Hematopoietic multipotent progenitor cell treated with erythropoietin and hydrocortisone succinate and interleukin-3 and kit ligand, for 8 days (in vitro differentiated cells): Measurements from ENCODE around the gene HEPN1.

Experiments
- DNase-seq: peaks from one replicate; pipeline ENCODE4 v3.0.0-alpha.2; 2015

Gene HEPN1

GRCh38 chr11:124886476-124886875, 32.6 kb upstream of the HEPN1 start:
- no peak for DNase-seq

GRCh38 chr11:124886978-124887666, 31.9 kb upstream of the HEPN1 start:
- DNase-seq: no peak

DNA sequence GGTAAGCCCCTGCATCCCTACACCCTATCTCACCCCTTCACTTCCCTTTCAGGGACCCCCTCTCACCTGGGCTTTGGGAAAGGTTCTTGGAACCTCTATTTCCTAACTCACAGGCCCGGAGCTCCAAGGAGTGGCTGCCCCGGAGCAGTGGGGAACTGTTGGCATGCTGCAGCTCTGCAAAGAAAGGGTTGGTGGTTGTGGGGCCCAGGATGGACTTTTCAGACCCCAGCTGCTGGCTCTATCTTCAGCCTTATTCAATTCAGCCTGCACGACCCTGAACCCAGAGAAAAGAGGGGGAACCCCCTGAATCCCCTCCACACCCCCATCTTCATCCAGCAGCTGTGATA, 31.4 kb upstream of the HEPN1 start:
- no peak for DNase-seq

- no peak for DNase-seq
These were observed 29.6 kb upstream of the HEPN1 start for GRCh38 chr11:124889191-124890091.

- no peak for DNase-seq
These were observed 28.9 kb upstream of the HEPN1 start for GRCh38 chr11:124890151-124890550.

GRCh38 chr11:124890683-124891372, 28.2 kb upstream of the HEPN1 start:
- no peak for DNase-seq

GRCh38 chr11:124891373-124891861, 27.6 kb upstream of the HEPN1 start:
- no peak for DNase-seq

GRCh38 chr11:124892146-124892545, 26.9 kb upstream of the HEPN1 start:
- no peak for DNase-seq

- DNase-seq: no peak
These were observed 26.1 kb upstream of the HEPN1 start for GRCh38 chr11:124892750-124893454.

GRCh38 chr11:124893781-124894401, 25.2 kb upstream of the HEPN1 start:
- DNase-seq: no peak

DNA sequence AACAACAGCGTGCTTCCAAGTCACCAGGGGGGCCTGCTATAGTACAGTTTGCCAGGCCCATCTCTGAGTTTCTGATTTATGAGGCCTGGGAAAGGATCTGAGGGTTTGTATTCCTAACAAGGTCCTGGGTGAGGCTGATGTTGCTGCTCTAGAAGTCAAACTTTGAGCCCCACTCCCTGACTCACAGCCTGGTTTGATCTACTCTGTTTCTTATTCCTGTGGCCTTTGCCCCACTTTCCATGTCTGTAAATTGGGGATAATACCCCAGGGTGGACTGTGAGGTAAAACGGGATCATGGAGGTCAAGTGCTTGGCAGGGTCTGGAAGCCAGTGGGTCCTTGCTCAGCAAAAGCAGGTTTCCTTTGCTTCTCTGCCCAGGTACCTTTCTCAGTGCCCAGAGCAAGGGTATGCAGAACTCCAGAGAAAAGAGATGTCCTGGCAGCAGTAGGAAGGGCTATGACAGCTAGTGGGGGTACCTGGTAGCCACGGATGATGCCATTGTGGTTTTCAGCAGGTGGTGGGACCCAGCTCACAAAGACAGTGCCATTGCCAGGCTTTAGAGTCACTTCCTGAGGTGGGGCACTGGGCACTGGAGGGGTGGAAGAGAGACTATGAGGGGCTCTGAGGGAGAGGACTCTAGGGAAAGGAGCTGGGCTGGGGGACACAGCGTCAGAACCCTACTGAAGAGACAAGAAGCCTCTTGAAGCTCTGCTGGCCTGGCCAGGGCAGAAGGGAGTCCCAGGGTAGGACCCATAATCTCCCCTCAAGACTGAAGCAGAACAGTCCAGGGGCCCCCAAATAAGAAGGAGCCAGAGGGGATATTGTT, 24.2 kb upstream of the HEPN1 start:
- DNase-seq: no peak

- no peak for DNase-seq
These were observed 23.5 kb upstream of the HEPN1 start for GRCh38 chr11:124895471-124895971.

DNA sequence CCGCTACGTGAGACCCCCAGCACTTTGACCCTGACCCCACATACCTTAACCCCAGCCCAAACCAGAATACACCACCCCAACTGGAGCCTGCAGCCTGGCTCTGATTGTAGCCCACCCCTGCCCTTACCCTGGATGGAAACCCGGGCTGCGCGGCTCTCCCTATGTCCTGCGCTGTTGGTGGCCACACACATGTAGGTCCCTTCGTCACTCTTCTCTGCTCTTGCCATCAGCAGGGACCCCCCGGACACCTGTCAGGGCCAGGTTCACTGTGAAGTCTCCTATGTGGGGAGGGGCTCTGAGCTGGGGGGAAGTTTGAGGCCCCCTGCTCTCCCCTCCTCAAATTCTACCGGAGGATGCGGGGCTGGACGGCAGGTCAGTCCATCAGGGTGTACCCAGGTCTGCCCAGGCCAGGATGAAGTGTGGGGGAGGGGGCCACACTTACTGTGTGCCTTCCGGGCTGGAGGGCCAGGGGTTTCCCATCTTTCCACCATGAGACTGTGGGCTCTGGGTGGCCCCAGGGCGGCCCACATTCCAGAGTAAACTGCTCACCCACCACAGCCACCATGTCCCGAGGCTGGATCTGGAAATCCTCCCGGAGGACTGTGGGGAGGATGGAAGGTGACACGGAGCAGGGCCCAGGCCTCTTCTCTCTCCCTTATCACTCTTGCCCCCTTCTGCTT, 22.8 kb upstream of the HEPN1 start:
- DNase-seq: no peak

DNA sequence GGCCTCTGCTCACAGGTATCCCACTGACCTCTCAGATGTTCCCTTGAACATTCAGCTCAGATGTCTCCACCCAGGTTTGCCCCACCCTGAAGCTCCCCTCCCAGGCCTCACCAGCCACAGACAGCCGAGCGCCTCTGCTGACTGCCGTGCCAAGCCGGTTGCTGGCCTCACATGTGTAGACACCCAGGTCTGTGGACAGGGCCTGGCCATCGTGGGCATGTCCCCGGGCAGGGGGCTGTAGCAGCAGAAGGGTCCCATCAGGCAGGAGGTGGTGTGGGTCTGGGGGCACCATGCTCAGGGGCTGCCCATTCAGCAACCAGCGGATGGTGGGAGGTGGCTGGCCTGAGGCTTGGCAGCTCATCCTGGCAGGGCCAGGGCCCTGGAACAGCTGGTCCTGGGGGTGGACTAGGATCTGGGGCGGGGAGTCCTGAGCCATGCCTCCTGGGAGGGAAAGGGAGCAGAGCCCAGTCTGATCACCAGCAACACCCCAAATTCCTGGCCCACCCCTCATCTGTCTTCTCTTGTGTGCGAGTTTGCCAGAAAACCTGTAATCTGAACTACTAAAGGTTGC, 22.1 kb upstream of the HEPN1 start:
- DNase-seq: no peak

GRCh38 chr11:124897674-124898262, 21.3 kb upstream of the HEPN1 start, which contains the start of gene ROBO4:
ROBO4 (minus strand) TSS chr11:124897865; CDS start chr11:124897795, 70 bp downstream.
- DNase-seq: no peak

GRCh38 chr11:124898263-124898680, 20.8 kb upstream of the HEPN1 start:
- no peak for DNase-seq

- no peak for DNase-seq
These were observed 20.3 kb upstream of the HEPN1 start for GRCh38 chr11:124898711-124899110.

DNA sequence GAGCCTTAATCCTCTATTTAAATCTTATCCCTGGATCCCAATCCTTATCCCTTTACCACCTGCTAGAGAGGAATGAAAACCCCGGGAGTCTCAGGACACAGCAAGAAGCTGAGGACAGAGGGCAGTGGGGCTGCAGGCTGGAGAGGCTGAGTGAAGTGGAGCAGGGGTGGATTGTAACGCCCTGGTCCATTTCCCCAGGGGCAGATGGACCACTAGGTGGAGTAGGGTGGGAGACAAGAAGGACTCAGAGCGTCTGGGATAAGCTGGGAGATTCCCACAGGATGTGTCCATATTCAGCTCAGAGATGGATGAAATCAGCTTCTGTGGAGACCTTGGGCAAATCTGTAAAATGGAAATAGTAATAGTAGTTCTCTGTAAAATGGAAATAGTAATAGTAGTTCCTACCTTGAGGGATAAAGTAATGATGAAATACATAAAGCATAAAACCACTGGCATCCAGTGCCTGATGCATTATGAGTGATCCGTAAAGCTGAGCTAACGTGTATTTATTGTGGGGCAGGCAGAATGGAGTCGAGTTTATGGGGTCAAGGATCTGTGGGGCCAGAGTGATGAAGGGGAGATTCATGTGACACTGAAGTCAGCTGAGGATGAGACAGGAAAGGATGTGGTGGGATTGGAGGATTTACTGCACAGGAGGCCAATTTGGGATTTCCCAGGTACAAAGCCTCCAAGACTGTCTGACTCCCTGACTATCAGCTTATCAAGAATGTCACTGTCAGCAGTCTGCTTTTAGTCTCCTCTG, 19.5 kb upstream of the HEPN1 start:
- no peak for DNase-seq

GRCh38 chr11:124900464-124900863, 18.6 kb upstream of the HEPN1 start:
- no peak for DNase-seq
